Measurements from ENCODE around the gene APBA3.

APBA3 gene

GRCh38 chr19:3710265-3710812, 51.2 kb downstream of the APBA3 start (continued):
- 0 out of 2 replicates have a peak, but pooled peaks have one; percentile 26 for TF ChIP-seq ZSCAN16 (tag by site-specific recombination; IDR thresholded peaks at IDR 0.05)
- TF ChIP-seq REST (tag by site-specific recombination; IDR thresholded peaks at IDR 0.05): no peak
- 0 out of 2 replicates have a peak, but pooled peaks have one; percentile 26 for TF ChIP-seq ZFP69B (tag by site-specific recombination; IDR thresholded peaks at IDR 0.05)
- TF ChIP-seq PRDM1 (tag by site-specific recombination; IDR thresholded peaks at IDR 0.05): no peak
- 0 out of 2 replicates have a peak, but pooled peaks have one; percentile 46 for TF ChIP-seq ZNF768 (tag by site-specific recombination; IDR thresholded peaks at IDR 0.05)
- TF ChIP-seq PATZ1 (tag by site-specific recombination; IDR thresholded peaks at IDR 0.05): peak; percentile 57; the same call in 1 of the 2 replicates
- peak; percentile 67 for TF ChIP-seq GLIS1 (tag by site-specific recombination; IDR thresholded peaks at IDR 0.05)
- TF ChIP-seq SCRT1 (tag by site-specific recombination; IDR thresholded peaks at IDR 0.05; ENCODE audit: borderline replicate concordance): no peak
- TF ChIP-seq ZXDB (tag by site-specific recombination; IDR thresholded peaks at IDR 0.05): peak; percentile 42; the same call in 1 of the 2 replicates
- no peak for TF ChIP-seq FEZF1 (tag by site-specific recombination; IDR thresholded peaks at IDR 0.05)
- peak; percentile 44; the same call in 1 of the 2 replicates for TF ChIP-seq ZNF580 (tag by site-specific recombination; IDR thresholded peaks at IDR 0.05)
- TF ChIP-seq, protein P1, sequence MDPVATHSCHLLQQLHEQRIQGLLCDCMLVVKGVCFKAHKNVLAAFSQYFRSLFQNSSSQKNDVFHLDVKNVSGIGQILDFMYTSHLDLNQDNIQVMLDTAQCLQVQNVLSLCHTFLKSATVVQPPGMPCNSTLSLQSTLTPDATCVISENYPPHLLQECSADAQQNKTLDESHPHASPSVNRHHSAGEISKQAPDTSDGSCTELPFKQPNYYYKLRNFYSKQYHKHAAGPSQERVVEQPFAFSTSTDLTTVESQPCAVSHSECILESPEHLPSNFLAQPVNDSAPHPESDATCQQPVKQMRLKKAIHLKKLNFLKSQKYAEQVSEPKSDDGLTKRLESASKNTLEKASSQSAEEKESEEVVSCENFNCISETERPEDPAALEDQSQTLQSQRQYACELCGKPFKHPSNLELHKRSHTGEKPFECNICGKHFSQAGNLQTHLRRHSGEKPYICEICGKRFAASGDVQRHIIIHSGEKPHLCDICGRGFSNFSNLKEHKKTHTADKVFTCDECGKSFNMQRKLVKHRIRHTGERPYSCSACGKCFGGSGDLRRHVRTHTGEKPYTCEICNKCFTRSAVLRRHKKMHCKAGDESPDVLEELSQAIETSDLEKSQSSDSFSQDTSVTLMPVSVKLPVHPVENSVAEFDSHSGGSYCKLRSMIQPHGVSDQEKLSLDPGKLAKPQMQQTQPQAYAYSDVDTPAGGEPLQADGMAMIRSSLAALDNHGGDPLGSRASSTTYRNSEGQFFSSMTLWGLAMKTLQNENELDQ (tag by site-specific recombination; IDR thresholded peaks at IDR 0.05; ENCODE audit: low read depth): no peak
- peak; percentile 47; the same call in 1 of the 2 replicates for TF ChIP-seq ZNF600 (tag by site-specific recombination; IDR thresholded peaks at IDR 0.05)
- TF ChIP-seq ZNF302 (tag by site-specific recombination; IDR thresholded peaks at IDR 0.05; ENCODE audit: low read depth): no peak

DNA sequence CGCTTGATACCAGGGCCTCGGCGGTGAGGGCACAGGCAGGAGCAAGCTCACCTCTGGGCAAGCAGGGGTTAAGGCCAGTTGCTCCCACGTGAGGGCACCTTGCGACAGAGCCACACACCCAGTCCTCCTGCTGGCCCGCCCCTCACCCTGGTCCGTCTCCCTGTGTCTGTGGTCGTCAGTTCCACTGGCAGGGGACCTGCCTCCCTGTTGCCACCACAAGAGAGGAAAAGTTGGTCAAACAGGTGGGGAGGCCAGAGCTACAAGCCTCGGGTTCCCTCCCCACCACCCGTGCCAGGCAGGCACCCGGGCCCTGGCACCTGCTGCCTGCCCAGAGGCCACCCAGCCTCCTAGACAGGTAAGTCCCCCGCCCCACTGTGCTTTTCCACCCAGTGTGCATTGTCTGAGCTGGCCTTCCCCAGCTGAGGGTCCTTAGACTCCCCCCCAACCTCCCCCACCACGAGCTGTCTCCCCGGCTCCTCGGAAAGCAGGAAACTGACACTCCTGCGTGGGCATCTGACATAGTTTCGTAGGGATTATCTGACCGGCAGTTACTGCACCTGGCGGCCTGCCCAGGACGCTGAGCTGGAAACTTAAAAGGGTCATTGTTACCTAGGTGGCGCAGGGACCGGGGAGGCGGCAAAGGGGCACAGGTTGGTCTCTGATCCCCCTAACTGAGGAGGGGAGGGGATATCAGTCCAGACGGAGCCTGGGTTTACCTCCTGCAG, 53.1 kb downstream of the APBA3 start, which contains the start of gene TJP3:
TSS of gene TJP3 (plus strand) at position 178 of the 725 bp plus-strand sequence. CDS start 20,049 bp downstream, outside the sequence.
- no peaks in the 10 kb centered on the region for H3K36me3 ChIP-seq (ENCODE audit: control insufficient read depth in 2 of 2, insufficient read depth in 1 of 2, low read length in 2 of 2)
- CTCF ChIA-PET: interaction anchor here (1.1 to 1.6 kb wide), 4 partner anchors 9 to 432 kb away, joined by 3 to 7 read pairs (median 5); no protein-coding TSS in a partner anchor
- peaks cover 4% of the 10 kb centered on the region; the same call in 1 of the 2 replicates for H3K4me1 ChIP-seq (ENCODE audit: control insufficient read depth, insufficient read depth, low read length)
- H3K9me3 ChIP-seq (ENCODE audit: control insufficient read depth, insufficient read depth, low read depth, low read length): no peaks in the 10 kb centered on the region
- H3K27ac ChIP-seq (ENCODE audit: extremely low read depth, low read depth, low read length): no peak within 1 kb of the TSS
- POLR2A ChIA-PET: interaction anchor here (0.7 kb wide), 1 partner anchor 108 kb away, joined by 4 read pairs; no protein-coding TSS in a partner anchor
- H3K4me3 ChIP-seq (ENCODE audit: low read depth, low read length): no peak within 1 kb of the TSS
- peak; percentile 69 for TF ChIP-seq GLIS1 (tag by site-specific recombination; IDR thresholded peaks at IDR 0.05)
- peak; percentile 71 for TF ChIP-seq ZBTB48 (tag by site-specific recombination; IDR thresholded peaks at IDR 0.05)
- no peak for TF ChIP-seq ZNF19 (tag by site-specific recombination; IDR thresholded peaks at IDR 0.05; ENCODE audit: low read depth)
- TF ChIP-seq ZBTB10 (tag by site-specific recombination; IDR thresholded peaks at IDR 0.05): no peak
- TF ChIP-seq KLF8 (tag by site-specific recombination; IDR thresholded peaks at IDR 0.05): no peak
- no peak for TF ChIP-seq ZNF391 (tag by site-specific recombination; IDR thresholded peaks at IDR 0.05; ENCODE audit: borderline replicate concordance, low read depth)
- 0 out of 2 replicates have a peak, but pooled peaks have one; percentile 8 for TF ChIP-seq GLIS2 (tag by site-specific recombination; IDR thresholded peaks at IDR 0.05)
- TF ChIP-seq BCL11B (tag by site-specific recombination; IDR thresholded peaks at IDR 0.05; ENCODE audit: low read depth): no peak
- peak; percentile 10; the same call in 1 of the 2 replicates for TF ChIP-seq ZNF398 (tag by site-specific recombination; IDR thresholded peaks at IDR 0.05)

Data from HEK293 (cell line).